HepG2 (cell line): ENCODE data around the gene PODXL2. TPM values are rescaled to one million over a fixed set of nuclear protein-coding genes. Genes with fewer than 3 reads are reported as not detected.

Experiments used
- ATAC-seq: fragments of 200-7000 bp; cut with Tn5 transposase; 3 replicates; pipeline ENCODE4 v1.9.1; 2020; ENCODE audit warnings: mild to moderate bottlenecking, moderate library complexity
- BruUV-seq: library from RNA; stranded (reverse); fragments of 400-500 nt; replicated peaks from 2 replicates; lab custom pipeline; 2021; lab: Mats Ljungman, UMichigan
- CTCF ChIA-PET: fragments of 300-600 bp; formaldehyde crosslinking; extraction: SDS; loops from one replicate; lab custom pipeline; 2021; ENCODE audit warnings: low total read pairs, inconsistent platforms, low intra/inter-chr PET ratio; lab: Yijun Ruan, JAX
- POLR2A ChIA-PET: fragments of 350-600 bp; sonication (Branson Sonifier 250); formaldehyde crosslinking; loops from one replicate; lab custom pipeline; 2020; ENCODE audit warnings: antibody characterized with exemption, inconsistent platforms; lab: Yijun Ruan, JAX
- DNase-seq: peaks from one replicate; pipeline ENCODE4 v3.0.0-alpha.2; 2015; ENCODE audit warnings: low spot score
- FAIRE-seq: peaks from 3 replicates; lab custom pipeline; 2011; peaks lifted over from hg19 to GRCh38; lab: Jason Lieb, UNC
- H2AFZ ChIP-seq: one replicate; pipeline ENCODE4 v1.6.1; 2011; ENCODE audit warnings: low read length, inconsistent platforms
- H3K27ac ChIP-seq: fragments of 300-600 bp; 3 replicates; pipeline ENCODE4 v1.8.0; 2011; ENCODE audit warnings: mixed run types, mild to moderate bottlenecking, mixed read lengths, low read length, inconsistent platforms; ENCODE audit not compliant: insufficient read depth; ENCODE audit errors: extremely low read length
- H3K27me3 ChIP-seq, 2 experiments: fragments of 200-600 bp in 1 of 2; 2 replicates in 1 of 2; 3 replicates in 1 of 2; pipeline versions ENCODE4 v1.6.0 to v1.8.0; 2011; ENCODE audit warnings: low read length in 2 of 2, mild to moderate bottlenecking in 2 of 2, moderate library complexity in 2 of 2, inconsistent platforms in 1 of 2; ENCODE audit not compliant: insufficient read depth in 2 of 2, control insufficient read depth in 1 of 2
- H3K36me3 ChIP-seq, 2 experiments: fragments of 200-600 bp in 1 of 2; replicated peaks in 1 of 2; 2 replicates in 1 of 2; 3 replicates in 1 of 2; pipeline versions ENCODE4 v1.5.1 to v1.8.0; 2011; ENCODE audit warnings: low read length in 2 of 2, inconsistent platforms in 1 of 2; ENCODE audit not compliant: insufficient read depth in 2 of 2, control insufficient read depth in 1 of 2
- H3K4me1 ChIP-seq: 2 replicates; pipeline ENCODE4 v1.5.1; 2012; ENCODE audit warnings: low read length, inconsistent platforms; ENCODE audit not compliant: insufficient read depth
- H3K4me2 ChIP-seq: 2 replicates; pipeline ENCODE4 v1.6.0; 2011; ENCODE audit warnings: low read depth, low read length, inconsistent platforms
- H3K4me3 ChIP-seq, 3 experiments: fragments of 200-600 bp in 1 of 3; sonication (generic), shearing (Covaris generic) in 1 of 3; replicated peaks in 1 of 3; 2 replicates each; pipeline ENCODE4 v1.5.1; 2011 to 2016; ENCODE audit warnings: low read length in 3 of 3, inconsistent platforms in 2 of 3, low read depth in 2 of 3, mild to moderate bottlenecking in 2 of 3, control low read depth in 1 of 3, mixed read lengths in 1 of 3; ENCODE audit not compliant: insufficient read depth in 1 of 3
- H3K79me2 ChIP-seq: one replicate; pipeline ENCODE4 v1.6.1; 2011; ENCODE audit warnings: low read length, inconsistent platforms; ENCODE audit not compliant: insufficient read depth
- H3K9ac ChIP-seq: 2 replicates; pipeline ENCODE4 v1.6.0; 2011; ENCODE audit warnings: mild to moderate bottlenecking, low read depth, low read length, inconsistent platforms; ENCODE audit not compliant: insufficient read depth
- H3K9me3 ChIP-seq: 2 replicates; pipeline ENCODE4 v1.5.1; 2012; ENCODE audit warnings: mild to moderate bottlenecking, low read length
- H4K20me1 ChIP-seq: 2 replicates; pipeline ENCODE4 v1.6.0; 2011; ENCODE audit warnings: inconsistent platforms, mild to moderate bottlenecking, low read length, moderate library complexity; ENCODE audit not compliant: insufficient read depth
- ASH2L ChIP-seq: fragments of 300-600, 200-600 bp; sonication (generic); IDR thresholded peaks from 2 replicates; pipeline ENCODE4 v1.7.0; 2017; ENCODE audit warnings: low read depth, mild to moderate bottlenecking, moderate library complexity, mixed read lengths, low read length; ENCODE audit not compliant: insufficient read length
- HOMEZ ChIP-seq: IDR thresholded peaks from 2 replicates; pipeline ENCODE4 v1.6.1; 2016; ENCODE audit warnings: low read depth
- KDM5B ChIP-seq: sonication (generic); formaldehyde crosslinking; IDR thresholded peaks from 2 replicates; pipeline ENCODE4 v1.4.0; 2020; ENCODE audit warnings: missing genetic modification reagents, mild to moderate bottlenecking, borderline replicate concordance
- KIAA2018 ChIP-seq: sonication (generic); formaldehyde crosslinking; IDR thresholded peaks from 2 replicates; pipeline ENCODE4 v1.5.0; 2020; ENCODE audit warnings: mild to moderate bottlenecking, missing genetic modification reagents, borderline replicate concordance
- MTF2 ChIP-seq: sonication (generic); formaldehyde crosslinking; IDR thresholded peaks from 2 replicates; pipeline ENCODE4 v1.5.0; 2020; ENCODE audit warnings: missing genetic modification reagents, borderline replicate concordance
- RFXANK ChIP-seq: IDR thresholded peaks from 2 replicates; pipeline ENCODE4 v1.6.1; 2016
- RNF2 ChIP-seq: fragments of 450-650 bp; conservative IDR thresholded peaks from 2 replicates; pipeline ENCODE4 v1.6.1; 2016; ENCODE audit warnings: low read depth
- SAP130 ChIP-seq: IDR thresholded peaks from 2 replicates; pipeline ENCODE4 v1.6.1; 2016; ENCODE audit warnings: low read depth
- SKI ChIP-seq: fragments of 450-650 bp; IDR thresholded peaks from one replicate; pipeline ENCODE4 v1.6.1; 2018; ENCODE audit warnings: mild to moderate bottlenecking; ENCODE audit not compliant: partially characterized antibody
- ZFP41 ChIP-seq: sonication (generic); formaldehyde crosslinking; IDR thresholded peaks from 2 replicates; pipeline ENCODE4 v1.4.0; 2020; ENCODE audit warnings: mild to moderate bottlenecking, missing genetic modification reagents, borderline replicate concordance
- ZNF329 ChIP-seq: sonication (generic); formaldehyde crosslinking; IDR thresholded peaks from 2 replicates; pipeline ENCODE4 v1.9.0; 2021; ENCODE audit warnings: low read depth, mild to moderate bottlenecking, missing genetic modification reagents
- ZNF333 ChIP-seq: sonication (generic); formaldehyde crosslinking; IDR thresholded peaks from 2 replicates; pipeline ENCODE4 v1.4.0; 2020; ENCODE audit warnings: mild to moderate bottlenecking, missing genetic modification reagents, borderline replicate concordance
- ZNF670 ChIP-seq: sonication (generic); formaldehyde crosslinking; IDR thresholded peaks from 2 replicates; pipeline ENCODE4 v1.8.0; 2022; ENCODE audit warnings: mild to moderate bottlenecking, missing genetic modification reagents, borderline replicate concordance
- ZZZ3 ChIP-seq: sonication (generic); formaldehyde crosslinking; IDR thresholded peaks from 2 replicates; pipeline ENCODE4 v1.4.0; 2020; ENCODE audit warnings: missing genetic modification reagents, mild to moderate bottlenecking, borderline replicate concordance
- WGBS: methylation state at CpG from one replicate; pipeline ENCODE4 v1.1.6; 2017; ENCODE audit warnings: low lambda C conversion rate; 5-methylcytosine and 5-hydroxymethylcytosine counted together
- in situ Hi-C: cut with HindIII; loops from 2 replicates; pipeline ENCODE4 v1.10.0; 2017; ENCODE audit warnings: low pct_unique_long_range_greater_than_20kb; ENCODE audit not compliant: extremely low pct_ligation_motif_present
- intact Hi-C: fragments of 100-400 bp; cut with micrococcal nuclease; formaldehyde crosslinking; loops from one replicate; pipeline ENCODE4 v1.10.0; 2022; ENCODE audit not compliant: unreplicated experiment
- polyA plus RNA-seq, 8 experiments: library from polyadenylated mRNA; depleted of rRNA in 3 of 8; stranded (reverse) in 7 of 8; unstranded in 1 of 8; fragments of >200 nt; fragmentation: Illumina TruSeq in 4 of 8; extraction: Trizol in 4 of 8; gene quantifications; 2 replicates each; pipeline versions ENCODE4 v1.2.1 to v1.2.3, GENCODE V29; 2011 to 2016; ENCODE audit warnings: low read depth in 4 of 8, missing spikeins in 1 of 8, mixed read lengths in 1 of 8; ENCODE audit not compliant: insufficient read depth in 1 of 8
- total RNA-seq, 5 experiments: library from RNA; depleted of rRNA; stranded (reverse); fragments of >200 nt; fragmentation: Illumina TruSeq; extraction: Trizol; gene quantifications; 2 replicates each; pipeline ENCODE4 v1.2.3, GENCODE V29; 2016; ENCODE audit warnings: low read depth in 1 of 5

Gene PODXL2
- total and polyA plus RNA-seq, 2 of the 13 experiments (the other 11 are each of a cell fraction or from before 2014, with no cell fraction given), result 20.4 to 25.1 TPM

GRCh38 chr3:127597020-127597771 lies 31.8 kb upstream of the PODXL2 start:
- intact Hi-C loops, result loop anchor here (10.0 kb wide), 1 partner anchor 98 kb away; no protein-coding TSS in a partner anchor
- no peak for TF ChIP-seq ZFP41
- no peak for TF ChIP-seq ZZZ3 (CRISPR knock-in tag)
- no peak for TF ChIP-seq SAP130 (CRISPR knock-in tag)
- no peak for TF ChIP-seq RFXANK (CRISPR knock-in tag)
- no peak for TF ChIP-seq ASH2L
- no peak for TF ChIP-seq RNF2
- no peak for TF ChIP-seq MTF2 (CRISPR knock-in tag)
- no peak for TF ChIP-seq KDM5B (CRISPR knock-in tag)
- TF ChIP-seq ZNF329 (CRISPR knock-in tag), result no peak
- 0 out of 2 replicates have a peak, but pooled peaks have one; percentile 10 for TF ChIP-seq KIAA2018
- 0 out of 2 replicates have a peak, but pooled peaks have one; percentile 24 for TF ChIP-seq ZNF670 (CRISPR knock-in tag)
- TF ChIP-seq ZNF333, result no peak
- no peak for TF ChIP-seq HOMEZ (CRISPR knock-in tag)
- TF ChIP-seq SKI, result no peak

More at GRCh38 chr3:127597020-127597771, 31.8 kb upstream of the PODXL2 start:
- peak overlapping the region; percentile 97 for H3K4me2 ChIP-seq
- H2AFZ ChIP-seq, result no peak overlapping the region
- in situ Hi-C loops, result no loop called here
- WGBS, result 91% methylated on average over 12 of the region's 12 CpGs
- H3K79me2 ChIP-seq, result peaks cover 29% of the 10 kb centered on the region
- TSS peak; percentile 84 for BruUV-seq
- ChIA-PET CTCF (no interaction called here), POLR2A (interaction anchor here (0.5 to 2.0 kb wide), 8 partner anchors 8 to 74 kb away, joined by 3 to 15 read pairs (median 4); no protein-coding TSS in a partner anchor)
- H3K4me1 ChIP-seq, result peaks cover 48% of the 10 kb centered on the region
- ATAC-seq (no peak), DNase-seq (no peak), FAIRE-seq (no peak)
- peaks cover 0 to 15% of the 10 kb centered on the region in 2 experiments; a peak in 2 of 5 replicates for H3K36me3 ChIP-seq
- H3K9me3 ChIP-seq, result no peaks in the 10 kb centered on the region
- H3K27ac ChIP-seq, result peak overlapping the region; percentile 89
- H3K9ac ChIP-seq, result peak overlapping the region; percentile 93; the same call in 1 of the 2 replicates
- H3K27me3 ChIP-seq, result no peaks in the 10 kb centered on the region
- H3K4me3 ChIP-seq, result peak overlapping the region in 1 of 3 experiments; percentile 79; a peak in 1 of 6 replicates
- H4K20me1 ChIP-seq, result no peaks in the 10 kb centered on the region
